ENCODE data around the gene SCAPER.
"Not testable (repeated sequence)": the region's sequence is repeated elsewhere in the genome, so short reads cannot be mapped to it uniquely, and the experiment has no call there.

The SCAPER gene

DNA sequence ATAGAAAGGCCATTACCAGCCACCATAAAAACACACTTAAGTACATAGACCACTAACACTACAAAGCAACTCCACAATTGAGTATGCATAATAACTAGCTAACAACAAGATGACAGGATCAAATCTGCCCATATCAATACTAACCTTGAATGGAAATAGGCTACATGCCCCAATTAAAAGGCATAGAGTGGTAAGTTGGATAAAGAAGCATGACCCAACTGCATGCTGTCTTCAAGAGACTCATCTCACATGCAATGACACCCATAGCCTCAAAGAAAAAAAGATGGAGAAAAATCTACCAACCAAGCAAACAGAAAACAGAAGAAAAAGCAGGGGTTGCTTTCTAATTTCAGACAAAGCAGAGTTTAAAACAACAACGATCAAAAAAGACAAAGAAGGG is 349.9 kb downstream of the SCAPER start:
- DNase-seq, result no peak

DNA sequence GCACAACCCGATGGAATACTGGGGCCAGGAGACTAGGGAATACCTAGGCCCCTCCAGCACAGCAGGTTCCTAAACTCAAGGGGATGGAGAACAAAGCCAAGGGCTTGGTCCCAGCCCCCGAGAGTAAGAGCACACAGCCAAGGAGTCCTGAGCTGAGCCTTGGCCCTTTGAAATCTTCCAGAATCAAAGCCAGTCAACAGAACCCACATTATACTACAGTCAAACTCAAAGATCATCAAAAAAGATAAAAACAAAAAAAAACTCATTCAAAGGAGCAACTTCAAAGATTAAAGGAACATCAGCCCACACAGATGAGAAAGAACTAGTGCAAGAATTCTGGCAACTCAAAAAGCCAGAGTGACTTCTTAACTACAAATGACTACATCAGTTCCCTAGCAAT is 351.6 kb downstream of the SCAPER start:
- DNase-seq, result no peak

GRCh38 chr15:76553102-76553501 is 352.0 kb downstream of the SCAPER start:
- no peak for DNase-seq

GRCh38 chr15:76546805-76547204 is 358.3 kb downstream of the SCAPER start:
- no peak for DNase-seq

GRCh38 chr15:76533995-76534394 is 371.1 kb downstream of the SCAPER start:
- DNase-seq, result no peak

GRCh38 chr15:76533060-76533820 is 371.9 kb downstream of the SCAPER start:
- peak; percentile 29 for DNase-seq

GRCh38 chr15:76529911-76530310 is 375.2 kb downstream of the SCAPER start:
- DNase-seq, result no peak

GRCh38 chr15:76526111-76526510 is 379.0 kb downstream of the SCAPER start:
- no peak for DNase-seq

GRCh38 chr15:76517910-76518309 is 387.2 kb downstream of the SCAPER start:
- DNase-seq, result no peak

DNA sequence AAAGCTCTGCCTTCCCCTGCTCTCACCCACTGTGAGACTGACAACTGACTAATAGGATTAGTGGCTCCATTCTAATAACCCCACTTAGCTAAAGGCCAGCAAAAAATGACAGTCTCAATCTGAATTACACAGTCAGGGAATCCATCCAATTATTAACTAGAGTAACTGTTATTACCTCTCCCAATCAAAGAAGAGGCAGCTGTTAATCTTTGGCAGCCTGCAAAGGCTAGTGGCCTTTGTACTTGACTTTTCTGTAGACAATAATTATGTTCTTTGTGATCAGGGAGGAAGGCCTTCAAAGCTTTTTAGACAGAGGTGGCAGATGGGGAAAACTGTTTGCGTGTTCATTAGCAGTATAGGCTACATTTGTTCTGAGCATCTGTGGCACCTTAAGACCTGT is 390.9 kb downstream of the SCAPER start:
- peak; percentile 37 for DNase-seq

DNA sequence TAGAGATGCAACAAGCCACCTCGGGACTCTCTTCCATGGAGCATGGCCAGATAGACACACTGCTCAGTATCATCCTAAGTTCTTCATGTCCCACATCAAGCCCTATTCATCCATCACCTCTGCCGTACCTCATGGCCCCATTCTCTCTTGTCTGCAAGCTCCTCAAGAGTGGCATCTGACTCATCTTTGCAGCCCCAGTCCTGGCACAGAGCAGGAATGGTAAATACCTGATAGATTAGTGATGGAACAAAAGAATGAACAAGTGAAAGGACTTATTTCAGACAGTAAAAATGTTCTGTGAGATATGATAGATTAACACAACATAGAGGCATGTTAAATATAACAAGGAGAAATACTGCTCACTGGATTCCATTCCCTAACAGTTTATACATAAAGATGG is 392.2 kb downstream of the SCAPER start:
- no peak for DNase-seq

DNA sequence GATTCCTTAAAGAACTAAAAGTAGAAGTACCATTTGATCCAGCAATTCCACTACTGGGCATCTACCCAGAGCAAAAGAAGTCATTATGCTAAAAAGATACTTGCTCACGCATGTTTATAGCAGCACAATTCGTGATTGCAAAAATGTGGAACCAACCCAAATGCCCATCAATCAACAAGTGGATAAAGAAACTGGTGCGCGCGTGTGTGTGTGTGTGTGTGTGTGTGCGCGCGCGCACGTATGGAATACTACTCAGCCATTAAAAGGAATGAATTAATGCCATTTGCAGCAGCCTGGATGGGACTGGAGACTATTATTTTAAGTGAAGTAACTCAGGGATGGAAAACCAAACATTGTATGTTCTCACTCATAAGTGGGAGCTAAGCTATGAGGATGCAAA is 394.5 kb downstream of the SCAPER start:
- not testable (repeated sequence) for DNase-seq

DNA sequence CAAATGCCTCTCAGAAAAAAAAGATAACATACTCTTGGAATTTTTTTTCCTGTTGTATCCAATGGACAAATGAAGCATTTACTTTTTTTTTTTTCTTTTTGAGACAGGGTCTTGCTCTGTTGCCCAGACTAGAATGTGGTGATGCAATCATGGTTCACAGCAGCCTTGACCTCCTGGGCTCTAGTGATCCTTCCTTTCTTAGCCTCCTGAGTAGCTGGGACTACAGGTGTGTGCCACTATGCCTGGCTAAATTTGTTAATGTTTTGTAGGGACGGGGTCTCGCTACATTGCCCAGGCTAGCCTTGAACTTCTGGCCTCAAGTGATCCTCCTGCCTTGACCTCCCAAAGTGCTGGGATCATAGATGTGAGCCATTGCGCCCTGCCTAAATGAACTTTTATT is 401.3 kb downstream of the SCAPER start:
- DNase-seq, result no peak

- no peak for DNase-seq
Measured at GRCh38 chr15:76503121-76503520, 402.0 kb downstream of the SCAPER start.

GRCh38 chr15:76502678-76503077 is 402.5 kb downstream of the SCAPER start:
- no peak for DNase-seq

GRCh38 chr15:76502185-76502584 is 403.0 kb downstream of the SCAPER start:
- DNase-seq, result not testable (repeated sequence)

GRCh38 chr15:76501726-76502125 is 403.4 kb downstream of the SCAPER start:
- DNase-seq, result no peak

DNA sequence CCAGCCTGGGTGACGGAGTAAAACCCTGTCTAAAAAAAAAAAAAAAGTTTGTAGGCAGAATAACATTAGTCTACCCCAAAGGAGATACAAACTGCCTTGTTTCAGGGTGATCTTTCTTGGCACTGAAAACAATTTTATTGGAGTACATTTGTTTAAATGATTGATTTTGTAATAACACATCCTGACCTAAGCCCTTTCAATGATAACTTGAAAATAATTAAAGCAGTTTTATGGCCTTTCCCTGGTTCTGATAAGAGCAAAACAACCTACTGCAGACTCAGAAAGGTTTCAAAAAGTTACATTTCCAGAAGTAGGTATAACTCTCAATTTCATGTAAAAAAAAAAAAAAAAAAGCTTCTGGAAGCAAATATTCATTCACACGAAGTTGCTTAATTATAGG is 404.1 kb downstream of the SCAPER start:
- no peak for DNase-seq

GRCh38 chr15:76495487-76495886 is 409.7 kb downstream of the SCAPER start:
- DNase-seq, result no peak

GRCh38 chr15:76492538-76492937 is 412.6 kb downstream of the SCAPER start:
- no peak for DNase-seq

DNA sequence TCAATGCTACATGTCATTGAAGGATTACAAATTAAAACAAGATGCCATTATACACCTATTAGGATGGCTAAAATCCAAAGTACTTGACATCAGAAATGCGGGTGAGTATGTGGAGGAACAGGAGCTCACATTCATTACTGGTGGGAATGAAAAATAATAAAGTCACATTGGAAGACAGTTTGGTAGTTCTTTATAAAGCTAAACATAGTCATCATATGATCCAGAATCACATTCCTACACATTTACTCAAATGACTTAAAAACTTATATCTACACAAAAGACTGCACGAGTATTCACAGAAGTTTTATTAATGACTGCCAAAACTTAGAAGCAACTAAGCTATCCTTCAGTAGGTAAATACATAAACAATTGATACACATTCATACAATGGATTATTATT is 421.4 kb downstream of the SCAPER start:
- no peak for DNase-seq

DNA sequence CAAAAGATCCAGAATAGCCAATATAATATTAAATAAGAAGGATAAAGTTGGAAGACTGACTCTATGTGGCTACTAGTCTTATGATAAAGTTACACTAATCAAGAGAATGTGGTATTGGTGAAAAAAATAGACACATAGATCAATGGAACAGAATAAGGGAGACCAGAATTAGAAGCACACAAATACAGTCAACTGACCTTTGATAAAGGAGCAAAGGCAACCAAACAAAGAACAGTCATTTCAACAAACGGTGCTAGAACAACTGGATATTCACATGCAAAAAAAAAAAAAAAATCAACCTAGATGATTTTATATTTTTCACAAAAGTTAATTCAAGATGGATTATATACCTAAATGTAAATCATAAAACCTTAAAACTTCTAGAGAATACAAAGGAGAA is 422.1 kb downstream of the SCAPER start:
- no peak for DNase-seq

DNA sequence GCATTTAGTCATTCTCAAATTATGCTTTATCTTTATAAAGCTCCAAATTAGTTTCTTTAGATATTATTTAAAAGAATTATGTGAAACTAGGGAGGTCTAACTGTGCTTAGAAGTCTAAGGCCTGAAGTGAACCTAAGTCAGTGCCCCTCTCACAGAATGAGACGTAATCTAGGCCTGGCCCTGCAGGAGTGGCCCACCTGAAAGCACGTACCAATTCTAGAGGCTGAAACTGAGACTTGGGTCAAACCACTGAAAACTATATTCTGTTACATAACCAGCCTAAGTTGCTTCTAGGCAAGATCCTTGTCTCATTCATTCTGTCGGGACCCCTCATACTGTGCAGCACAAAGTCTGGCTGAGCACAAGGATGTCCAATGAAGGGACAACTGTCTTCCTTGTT is 424.9 kb downstream of the SCAPER start:
- no peak for DNase-seq

GRCh38 chr15:76470691-76471090 is 434.4 kb downstream of the SCAPER start:
- no peak for DNase-seq

DNA sequence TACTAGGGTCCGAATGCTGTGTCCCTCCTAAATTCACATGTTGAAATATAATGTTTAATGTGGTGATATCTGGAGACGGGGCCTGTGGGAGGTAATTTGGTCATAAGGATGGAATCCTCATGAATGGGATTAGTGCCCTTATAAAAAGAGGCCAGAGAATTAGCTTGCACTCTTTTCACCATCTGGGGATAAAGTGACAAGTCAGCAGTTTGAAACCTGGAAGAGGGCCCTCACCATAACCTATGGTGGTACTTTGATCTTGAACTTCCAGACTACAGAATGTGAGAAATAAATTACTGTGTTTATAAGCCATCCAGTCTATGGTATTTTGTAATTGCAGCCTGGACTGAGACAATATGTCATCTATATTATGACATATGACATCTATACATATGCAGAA is 436.4 kb downstream of the SCAPER start:
- no peak for DNase-seq
